ENCODE measurements around the gene USP3.

Gene USP3

DNA sequence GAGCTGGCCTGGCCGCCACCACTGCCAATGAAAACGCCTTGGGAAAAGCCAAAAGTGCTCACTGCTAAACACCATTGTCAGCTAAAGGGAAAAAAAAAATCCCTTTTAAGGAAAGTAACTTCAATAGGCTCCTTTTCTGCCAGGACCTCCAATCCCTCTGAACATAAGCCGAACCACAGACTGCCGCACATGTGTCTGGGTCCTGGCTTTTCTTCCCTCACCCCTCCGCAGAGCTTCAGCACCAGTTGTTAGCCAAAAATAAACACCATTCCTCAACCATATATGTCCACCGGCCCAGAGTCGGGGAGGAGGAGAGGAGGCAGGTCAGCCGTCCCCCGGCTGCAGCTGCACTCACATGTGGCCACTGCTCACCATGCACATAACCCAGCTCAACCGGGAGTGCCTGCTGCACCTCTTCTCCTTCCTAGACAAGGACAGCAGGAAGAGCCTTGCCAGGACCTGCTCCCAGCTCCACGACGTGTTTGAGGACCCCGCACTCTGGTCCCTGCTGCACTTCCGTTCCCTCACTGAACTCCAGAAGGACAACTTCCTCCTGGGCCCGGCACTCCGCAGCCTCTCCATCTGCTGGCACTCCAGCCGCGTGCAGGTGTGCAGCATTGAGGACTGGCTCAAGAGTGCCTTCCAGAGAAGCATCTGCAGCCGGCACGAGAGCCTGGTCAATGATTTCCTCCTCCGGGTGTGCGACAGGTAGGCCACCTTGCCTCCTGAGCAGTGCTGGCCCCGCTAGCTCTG, 92.8 kb downstream of the USP3 start, which contains the start of gene FBXL22:
TSS of gene FBXL22 (plus strand) at position 350 of the 753 bp plus-strand sequence. CDS start at position 356, 6 bp downstream.
- TF ChIP-seq, protein P1, sequence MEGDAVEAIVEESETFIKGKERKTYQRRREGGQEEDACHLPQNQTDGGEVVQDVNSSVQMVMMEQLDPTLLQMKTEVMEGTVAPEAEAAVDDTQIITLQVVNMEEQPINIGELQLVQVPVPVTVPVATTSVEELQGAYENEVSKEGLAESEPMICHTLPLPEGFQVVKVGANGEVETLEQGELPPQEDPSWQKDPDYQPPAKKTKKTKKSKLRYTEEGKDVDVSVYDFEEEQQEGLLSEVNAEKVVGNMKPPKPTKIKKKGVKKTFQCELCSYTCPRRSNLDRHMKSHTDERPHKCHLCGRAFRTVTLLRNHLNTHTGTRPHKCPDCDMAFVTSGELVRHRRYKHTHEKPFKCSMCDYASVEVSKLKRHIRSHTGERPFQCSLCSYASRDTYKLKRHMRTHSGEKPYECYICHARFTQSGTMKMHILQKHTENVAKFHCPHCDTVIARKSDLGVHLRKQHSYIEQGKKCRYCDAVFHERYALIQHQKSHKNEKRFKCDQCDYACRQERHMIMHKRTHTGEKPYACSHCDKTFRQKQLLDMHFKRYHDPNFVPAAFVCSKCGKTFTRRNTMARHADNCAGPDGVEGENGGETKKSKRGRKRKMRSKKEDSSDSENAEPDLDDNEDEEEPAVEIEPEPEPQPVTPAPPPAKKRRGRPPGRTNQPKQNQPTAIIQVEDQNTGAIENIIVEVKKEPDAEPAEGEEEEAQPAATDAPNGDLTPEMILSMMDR (IDR thresholded peaks at IDR 0.05; ENCODE audit: low read depth, low read length) = no peak
- in situ Hi-C loops (cut with HindIII; ENCODE audit: low sequenced_read_pairs) = no loop called here
- DNase-seq (ENCODE audit: low read depth, low spot score) = peak; percentile 38
- H3K4me3 ChIP-seq (ENCODE audit: low read depth, low read length) = no peak within 1 kb of the TSS

DNA sequence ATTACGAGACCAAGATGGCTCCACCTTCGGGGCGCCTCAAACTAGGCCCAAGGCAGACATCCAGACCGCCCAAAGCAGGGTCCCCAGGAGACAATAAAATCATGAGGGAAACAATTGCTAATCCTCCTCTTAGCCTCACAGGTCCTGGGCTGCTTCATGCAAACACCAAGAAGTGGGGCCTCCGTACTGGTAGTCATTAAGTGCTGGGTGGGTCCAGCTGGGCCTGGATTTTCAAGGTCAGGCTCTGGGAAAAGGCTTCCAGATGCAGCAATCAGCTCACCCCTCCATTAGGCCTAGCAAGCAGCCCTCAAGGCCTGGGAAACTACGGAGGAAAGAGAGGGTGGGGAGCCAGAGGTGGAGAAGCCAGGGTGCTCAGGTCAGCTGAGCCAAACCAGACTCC, 93.4 kb downstream of the USP3 start:
- no peak overlapping the region for H3K4me3 ChIP-seq (ENCODE audit: low read depth, low read length)
- in situ Hi-C loops (cut with HindIII; ENCODE audit: low sequenced_read_pairs) = no loop called here
- DNase-seq (ENCODE audit: low read depth, low spot score) = no peak
- TF ChIP-seq, protein P1 (IDR thresholded peaks at IDR 0.05; ENCODE audit: low read depth, low read length) = no peak

DNA sequence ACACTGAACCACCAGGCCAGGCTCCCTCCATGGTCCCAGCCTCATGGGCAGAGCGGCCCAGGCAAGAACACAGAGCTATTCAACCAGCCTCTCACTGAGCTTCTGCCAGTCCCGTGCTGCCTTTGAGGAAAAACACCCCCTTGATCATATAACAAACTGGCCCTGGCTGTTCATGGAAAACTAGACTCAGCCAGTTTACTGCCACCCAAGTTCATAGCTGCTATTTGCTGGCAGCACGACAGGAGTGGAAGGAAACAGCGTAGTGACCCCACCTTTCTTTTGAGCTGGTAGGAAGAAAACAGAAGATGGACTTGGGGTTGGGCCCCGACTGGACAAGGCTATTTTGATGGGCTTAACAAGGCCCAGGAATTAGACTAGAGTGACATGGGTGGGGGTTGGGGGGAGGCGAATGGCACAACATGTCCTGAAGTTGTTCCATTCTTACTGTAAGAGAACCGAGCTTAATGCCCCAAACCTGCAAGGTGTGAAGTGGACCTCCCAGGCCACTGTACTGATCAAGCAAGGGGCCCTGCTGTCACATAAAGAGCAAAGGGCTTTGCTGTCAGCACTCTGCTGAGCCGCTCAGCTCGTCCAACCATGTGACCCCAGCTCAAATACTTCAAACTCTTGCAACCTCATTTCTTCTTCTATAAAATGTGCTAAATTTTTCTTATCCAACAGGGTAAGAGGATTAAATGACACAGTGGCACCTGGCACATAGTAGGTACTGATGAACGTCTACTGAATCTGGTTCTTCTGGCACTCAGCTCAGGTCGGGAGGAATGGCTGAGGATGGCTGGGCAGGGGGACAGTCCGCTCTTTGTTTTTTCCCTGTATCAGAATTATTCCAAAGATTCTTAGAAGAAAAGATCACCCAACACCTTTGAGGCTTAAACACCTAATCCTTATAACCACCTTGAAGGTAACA, 94.3 kb downstream of the USP3 start:
- in situ Hi-C loops (cut with HindIII; ENCODE audit: low sequenced_read_pairs) = no loop called here
- TF ChIP-seq, protein P1 (IDR thresholded peaks at IDR 0.05; ENCODE audit: low read depth, low read length) = no peak
- H3K4me3 ChIP-seq (ENCODE audit: low read depth, low read length) = no peak overlapping the region
- DNase-seq (ENCODE audit: low read depth, low spot score) = no peak

DNA sequence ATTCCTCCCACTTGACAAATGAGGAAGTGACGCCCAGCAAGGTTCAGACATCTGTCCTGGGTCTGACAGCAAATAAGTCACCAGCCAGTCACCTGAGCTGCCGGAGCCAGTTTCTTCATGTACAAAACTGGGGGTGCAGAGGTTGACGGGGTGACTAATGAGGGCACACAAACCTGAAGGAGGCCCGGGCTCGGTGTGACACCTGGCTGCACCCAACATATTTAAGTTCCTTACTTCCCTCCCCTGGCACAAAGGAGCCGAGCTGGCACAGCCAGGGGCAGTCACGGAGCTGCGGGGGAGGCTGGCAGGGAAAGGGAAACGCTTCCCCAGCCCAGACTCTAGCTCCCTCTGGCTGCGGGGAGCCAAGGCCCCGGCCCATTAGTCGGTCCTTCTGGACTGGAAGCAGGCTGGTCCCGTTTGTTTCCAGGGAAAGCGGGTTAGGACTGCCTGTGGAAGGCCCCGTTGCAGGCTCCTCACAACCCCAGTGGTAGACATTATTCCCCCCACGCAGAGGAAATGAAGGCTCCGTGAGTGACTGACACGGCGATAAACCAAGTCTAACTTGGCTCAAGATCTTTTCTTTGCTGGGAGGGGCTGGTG, 95.1 kb downstream of the USP3 start:
- TF ChIP-seq, protein P1 (IDR thresholded peaks at IDR 0.05; ENCODE audit: low read depth, low read length) = peak; percentile 62
- in situ Hi-C loops (cut with HindIII; ENCODE audit: low sequenced_read_pairs) = no loop called here
- DNase-seq (ENCODE audit: low read depth, low spot score) = peak; percentile 32
- no peak overlapping the region for H3K4me3 ChIP-seq (ENCODE audit: low read depth, low read length)

DNA sequence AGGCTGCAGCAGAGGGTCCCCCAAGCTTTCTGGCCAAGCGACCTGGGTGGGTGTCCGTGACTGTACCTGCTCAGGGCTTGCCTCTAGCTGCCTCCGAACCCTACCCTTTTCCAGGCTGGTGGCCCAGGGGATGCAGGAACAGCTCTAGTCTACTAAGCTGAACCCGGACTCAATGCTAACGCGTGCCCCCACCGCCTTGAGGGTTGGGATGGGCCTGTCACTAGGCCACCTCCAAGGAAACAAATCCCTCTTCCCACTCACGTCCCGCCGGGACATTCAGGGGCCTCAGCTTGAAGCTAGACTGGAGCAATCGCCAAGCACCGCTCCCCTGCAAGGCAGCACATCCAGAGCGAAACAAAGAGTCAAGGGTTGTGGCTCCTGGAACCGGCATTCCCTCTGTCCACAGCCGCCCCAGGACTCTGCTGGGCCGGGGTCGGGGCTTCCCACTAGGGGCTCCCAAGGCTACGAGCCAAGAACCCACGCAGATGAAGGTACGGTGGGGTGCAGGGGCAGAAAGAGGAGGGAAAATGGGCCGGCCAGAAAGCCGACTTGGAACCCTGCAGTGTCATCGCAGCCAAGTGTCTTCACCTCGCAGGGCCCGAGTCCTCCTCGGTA, 95.7 kb downstream of the USP3 start:
- DNase-seq (ENCODE audit: low read depth, low spot score) = no peak
- H3K4me3 ChIP-seq (ENCODE audit: low read depth, low read length) = peak overlapping the region; percentile 53
- in situ Hi-C loops (cut with HindIII; ENCODE audit: low sequenced_read_pairs) = no loop called here

More for the DNA sequence above, 95.7 kb downstream of the USP3 start:
- TF ChIP-seq, protein P1 (IDR thresholded peaks at IDR 0.05; ENCODE audit: low read depth, low read length) = no peak

Data from astrocyte of the spinal cord (primary cell).